Tongue (tissue), 2 donors: Measurements from ENCODE around the gene ZNF22. TPM values are rescaled to one million over a fixed set of nuclear protein-coding genes. Genes with fewer than 3 reads are reported as not detected.

Source experiments
- DNase-seq: peaks from one replicate; pipeline ENCODE4 v3.0.0-alpha.2; 2015
- total RNA-seq: library from RNA; depleted of rRNA; stranded (reverse); fragments of >200 nt; gene quantifications from one replicate; pipeline ENCODE4 v1.2.3, GENCODE V29; 2014

The ZNF22 gene
- 45.0 TPM for total RNA-seq

GRCh38 chr10:45000752-45001380 lies at the start of gene ZNF22:
Gene ZNF22 (plus strand): TSS chr10:45000923. CDS start chr10:45003369, 2,446 bp downstream.
- DNase-seq: peak; percentile 91

GRCh38 chr10:44951576-44952226 lies 49.0 kb upstream of the ZNF22 start:
- DNase-seq: no peak

GRCh38 chr10:44952779-44953231 lies 47.9 kb upstream of the ZNF22 start:
- no peak for DNase-seq

GRCh38 chr10:44954042-44954441 lies 46.7 kb upstream of the ZNF22 start:
- no peak for DNase-seq

GRCh38 chr10:44954962-44955361 lies 45.8 kb upstream of the ZNF22 start:
- no peak for DNase-seq

- no peak for DNase-seq
These were observed 45.2 kb upstream of the ZNF22 start for GRCh38 chr10:44955413-44956070.

GRCh38 chr10:44956226-44956625 lies 44.5 kb upstream of the ZNF22 start:
- DNase-seq: no peak

GRCh38 chr10:44956717-44957706 lies 43.7 kb upstream of the ZNF22 start:
- DNase-seq: no peak

GRCh38 chr10:44958196-44958897 lies 42.4 kb upstream of the ZNF22 start:
- DNase-seq: no peak

- no peak for DNase-seq
These were observed 41.9 kb upstream of the ZNF22 start for GRCh38 chr10:44958898-44959246.

- DNase-seq: peak; percentile 95
These were observed 41.3 kb upstream of the ZNF22 start, which contains the start of gene RASSF4 for GRCh38 chr10:44959247-44960087. Gene RASSF4 (plus strand): TSS chr10:44959802. CDS start chr10:44970203, 10,401 bp downstream.

GRCh38 chr10:44960088-44960460 lies 40.6 kb upstream of the ZNF22 start:
- no peak for DNase-seq

- no peak for DNase-seq
These were observed 40.1 kb upstream of the ZNF22 start for GRCh38 chr10:44960482-44961229.

- DNase-seq: no peak
These were observed 39.5 kb upstream of the ZNF22 start for GRCh38 chr10:44961230-44961571.

- DNase-seq: no peak
These were observed 38.6 kb upstream of the ZNF22 start for GRCh38 chr10:44961931-44962750.

GRCh38 chr10:44962870-44963738 lies 37.6 kb upstream of the ZNF22 start:
- DNase-seq: peak; percentile 89

GRCh38 chr10:44963772-44964633 lies 36.7 kb upstream of the ZNF22 start:
- DNase-seq: peak; percentile 96
